GM12875 (cell line): Measurements from ENCODE around the gene SETBP1.

Experiments used
- H3K4me3 ChIP-seq: one replicate; pipeline ENCODE4 v1.5.1; 2011; ENCODE audit warnings: low read depth, low read length, control low read depth
- CTCF ChIP-seq: IDR thresholded peaks from 2 replicates; pipeline ENCODE4 v1.5.1; 2011; ENCODE audit warnings: low read depth, mild to moderate bottlenecking, control low read depth, inconsistent platforms, low read length, moderate library complexity, borderline replicate concordance; ENCODE audit not compliant: insufficient read depth

Gene SETBP1

GRCh38 chr18:44862112-44862511 lies 181.4 kb downstream of the SETBP1 start:
- TF ChIP-seq CTCF = no peak
- no peak overlapping the region for H3K4me3 ChIP-seq

GRCh38 chr18:44866103-44866502 lies 185.4 kb downstream of the SETBP1 start:
- no peak for TF ChIP-seq CTCF
- H3K4me3 ChIP-seq = no peak overlapping the region

GRCh38 chr18:44869533-44869932 lies 188.8 kb downstream of the SETBP1 start:
- no peak for TF ChIP-seq CTCF
- no peak overlapping the region for H3K4me3 ChIP-seq

- no peak overlapping the region for H3K4me3 ChIP-seq
- 0 out of 2 replicates have a peak, but pooled peaks have one; percentile 7 for TF ChIP-seq CTCF
Observed at GRCh38 chr18:44870631-44871502, 190.2 kb downstream of the SETBP1 start.

GRCh38 chr18:44871771-44872170 lies 191.1 kb downstream of the SETBP1 start:
- no peak for TF ChIP-seq CTCF
- no peak overlapping the region for H3K4me3 ChIP-seq

GRCh38 chr18:44876024-44876423 lies 195.3 kb downstream of the SETBP1 start:
- H3K4me3 ChIP-seq = no peak overlapping the region
- no peak for TF ChIP-seq CTCF

- TF ChIP-seq CTCF = no peak
- H3K4me3 ChIP-seq = no peak overlapping the region
Observed at GRCh38 chr18:44876755-44877154, 196.1 kb downstream of the SETBP1 start.
